HG02798 (cell line): Measurements from ENCODE around the gene SMARCA2.

Source experiments
- ATAC-seq: cut with Tn5 transposase; IDR thresholded peaks from one replicate; pipeline ENCODE4 v1.9.1; 2021; ENCODE audit warnings: mild to moderate bottlenecking; ENCODE audit not compliant: unreplicated experiment, poor library complexity

Gene SMARCA2

DNA sequence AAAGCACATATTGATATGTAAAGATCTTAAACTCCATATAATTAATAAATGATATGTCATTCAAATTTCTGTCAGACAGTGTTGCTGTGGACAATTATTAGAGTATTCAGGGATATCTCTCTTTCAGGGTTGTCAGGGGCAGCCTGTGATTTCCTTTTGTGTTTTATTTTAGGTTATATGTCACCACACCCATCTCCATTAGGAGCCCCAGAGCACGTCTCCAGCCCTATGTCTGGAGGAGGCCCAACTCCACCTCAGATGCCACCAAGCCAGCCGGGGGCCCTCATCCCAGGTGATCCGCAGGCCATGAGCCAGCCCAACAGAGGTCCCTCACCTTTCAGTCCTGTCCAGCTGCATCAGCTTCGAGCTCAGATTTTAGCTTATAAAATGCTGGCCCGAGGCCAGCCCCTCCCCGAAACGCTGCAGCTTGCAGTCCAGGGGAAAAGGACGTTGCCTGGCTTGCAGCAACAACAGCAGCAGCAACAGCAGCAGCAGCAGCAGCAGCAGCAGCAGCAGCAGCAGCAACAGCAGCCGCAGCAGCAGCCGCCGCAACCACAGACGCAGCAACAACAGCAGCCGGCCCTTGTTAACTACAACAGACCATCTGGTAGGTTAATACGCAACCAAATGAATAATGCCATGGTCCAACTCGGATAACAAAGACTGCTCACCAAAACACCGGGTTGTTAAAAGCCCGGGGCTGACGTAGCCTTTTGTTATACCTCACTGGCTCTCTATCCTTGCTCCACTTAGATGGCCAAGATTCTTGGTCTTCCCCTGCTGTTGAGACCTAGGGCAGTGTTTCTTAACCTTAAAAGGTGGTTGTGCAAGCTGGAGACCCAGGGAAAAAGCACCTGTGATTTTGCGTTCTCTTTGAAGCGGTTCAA lies 24.4 kb downstream of the SMARCA2 start:
- ATAC-seq = no peak

DNA sequence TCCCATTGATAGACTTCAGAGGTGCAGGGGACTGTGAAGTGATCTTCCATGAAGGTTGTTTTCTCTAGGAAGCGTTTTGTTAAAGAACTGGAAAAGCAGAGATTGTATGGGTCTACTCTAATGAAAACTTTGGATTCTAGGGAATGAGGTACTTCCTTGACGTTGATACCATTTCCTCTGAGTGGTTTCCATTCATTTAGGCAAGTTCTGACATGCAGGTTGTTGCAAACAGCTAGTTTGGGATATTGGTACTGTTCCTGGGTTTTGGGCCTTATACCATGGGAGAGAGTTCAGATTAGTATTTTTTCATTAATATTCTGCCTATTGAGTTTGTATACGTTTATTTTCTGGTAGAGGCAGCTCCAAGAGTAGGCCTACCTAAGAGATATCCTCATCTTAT lies 25.7 kb downstream of the SMARCA2 start:
- no peak for ATAC-seq

GRCh38 chr9:2041736-2042135 lies 26.6 kb downstream of the SMARCA2 start:
- ATAC-seq = no peak

- ATAC-seq = peak; percentile 32
Observed at GRCh38 chr9:2043243-2043642, 28.1 kb downstream of the SMARCA2 start.

DNA sequence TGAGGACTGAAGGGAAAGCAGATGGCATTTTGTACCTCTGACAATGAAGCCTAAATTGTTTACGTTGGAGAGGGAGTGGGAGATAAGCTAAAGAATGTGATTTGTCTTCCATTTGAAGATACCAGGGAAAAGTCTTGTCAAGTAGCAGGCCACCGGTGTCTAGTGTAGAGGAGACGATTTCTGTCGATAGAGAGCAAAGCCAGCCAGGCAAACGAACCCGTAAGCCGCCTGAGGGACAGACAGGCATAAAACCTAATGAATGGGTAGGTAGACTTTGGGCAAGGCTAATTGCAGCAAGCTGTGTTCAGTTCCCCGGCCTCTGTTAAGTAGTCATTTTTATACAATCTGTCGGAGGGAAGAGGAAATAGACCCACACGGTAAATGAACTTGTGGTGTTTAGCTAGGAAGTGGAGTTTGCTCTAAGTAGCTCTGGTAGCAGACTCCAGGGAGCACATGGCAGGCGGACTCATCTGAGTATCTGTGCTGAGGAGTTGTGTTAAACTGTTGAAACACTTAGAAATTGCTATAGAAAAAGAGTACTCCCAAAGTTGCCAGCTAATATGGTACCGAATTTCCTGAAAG lies 28.8 kb downstream of the SMARCA2 start:
- peak; percentile 50 for ATAC-seq

- no peak for ATAC-seq
Observed at GRCh38 chr9:2047144-2047671, 32.1 kb downstream of the SMARCA2 start.

- ATAC-seq = no peak
Observed at GRCh38 chr9:2047916-2048315, 32.8 kb downstream of the SMARCA2 start.

GRCh38 chr9:2050236-2050635 lies 35.1 kb downstream of the SMARCA2 start:
- no peak for ATAC-seq

DNA sequence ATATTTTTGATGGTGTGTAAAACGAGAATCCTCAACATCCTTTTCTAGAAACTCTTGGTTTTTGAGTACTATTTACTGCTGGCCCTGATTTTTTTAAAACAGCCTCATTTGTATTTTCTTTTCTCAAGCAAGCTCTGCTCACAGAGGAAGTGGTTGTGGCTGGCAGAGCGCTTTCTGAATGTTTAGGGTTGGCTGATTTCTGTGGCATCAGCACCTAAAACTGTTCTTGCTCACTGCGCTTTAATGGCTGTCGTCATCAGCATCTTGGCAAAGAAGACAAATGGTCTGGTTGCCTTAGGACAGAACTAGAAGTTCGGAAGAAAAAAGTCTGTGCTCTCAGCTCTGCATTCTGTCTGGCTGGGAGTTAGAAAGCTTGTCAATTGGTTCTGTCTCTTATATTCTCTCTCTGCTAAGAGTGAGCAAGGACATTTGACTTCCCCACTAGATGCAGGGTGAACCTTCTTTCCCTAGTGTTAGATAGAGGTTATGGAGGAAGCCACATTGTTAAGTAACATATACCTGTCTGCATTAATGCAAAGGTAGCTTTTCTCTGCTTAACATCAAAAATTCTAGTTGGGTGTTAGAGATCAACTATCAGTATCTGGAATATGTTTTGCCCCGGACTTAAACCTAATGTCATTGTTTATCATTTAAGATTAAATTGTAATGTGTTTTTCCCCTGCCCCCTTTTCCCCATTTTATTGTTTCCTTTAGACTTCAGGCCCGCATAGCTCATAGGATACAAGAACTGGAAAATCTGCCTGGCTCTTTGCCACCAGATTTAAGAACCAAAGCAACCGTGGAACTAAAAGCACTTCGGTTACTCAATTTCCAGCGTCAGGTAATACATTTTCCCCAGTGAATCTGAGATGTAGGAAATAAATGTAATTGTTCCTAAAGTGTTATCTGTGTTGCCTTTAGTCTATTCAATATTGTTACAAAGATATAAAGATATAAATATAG lies 39.0 kb downstream of the SMARCA2 start:
- ATAC-seq = peak; percentile 96

DNA sequence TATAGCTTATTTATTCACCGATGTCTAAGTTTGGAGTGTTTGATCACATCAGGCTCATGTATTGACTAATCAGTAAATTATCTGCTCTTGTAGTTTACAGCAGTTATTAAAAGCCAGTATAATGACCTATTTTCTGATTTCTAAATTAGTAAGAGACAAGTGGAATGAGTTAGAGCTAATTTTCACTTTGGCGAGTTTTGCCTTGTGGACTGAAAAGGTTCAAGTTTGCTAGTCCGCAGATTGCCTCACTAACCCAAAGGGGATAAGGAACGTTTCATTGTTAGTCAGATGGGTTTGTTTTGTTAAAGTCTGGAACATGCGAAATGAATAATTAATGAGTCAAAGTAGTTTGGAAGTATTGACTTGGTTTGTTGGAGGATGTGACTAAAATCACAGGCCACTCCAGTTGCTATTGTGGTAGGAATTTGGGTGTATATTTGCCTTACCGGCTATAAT lies 40.1 kb downstream of the SMARCA2 start:
- peak; percentile 31 for ATAC-seq

- ATAC-seq = no peak
Observed at GRCh38 chr9:2059274-2059929, 44.3 kb downstream of the SMARCA2 start.

DNA sequence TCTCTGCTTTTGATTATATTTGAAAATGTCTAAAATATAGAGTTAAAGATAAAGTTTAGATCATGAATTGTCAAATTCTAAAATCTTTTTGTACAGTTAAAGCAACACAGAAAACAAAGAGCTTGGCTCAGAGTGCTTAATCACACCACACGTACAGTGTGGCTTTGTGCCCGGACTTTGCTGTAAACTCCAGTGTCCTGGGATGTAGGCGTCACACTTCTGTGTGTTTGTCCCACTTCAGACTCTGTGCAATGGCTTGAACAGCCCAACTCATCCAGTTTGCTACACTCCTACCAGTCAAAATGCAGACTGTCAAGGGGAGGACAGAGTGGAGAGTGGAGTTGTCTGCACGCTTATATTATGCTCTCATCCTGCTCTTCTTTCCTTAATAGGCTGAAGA lies 45.3 kb downstream of the SMARCA2 start:
- ATAC-seq = no peak

DNA sequence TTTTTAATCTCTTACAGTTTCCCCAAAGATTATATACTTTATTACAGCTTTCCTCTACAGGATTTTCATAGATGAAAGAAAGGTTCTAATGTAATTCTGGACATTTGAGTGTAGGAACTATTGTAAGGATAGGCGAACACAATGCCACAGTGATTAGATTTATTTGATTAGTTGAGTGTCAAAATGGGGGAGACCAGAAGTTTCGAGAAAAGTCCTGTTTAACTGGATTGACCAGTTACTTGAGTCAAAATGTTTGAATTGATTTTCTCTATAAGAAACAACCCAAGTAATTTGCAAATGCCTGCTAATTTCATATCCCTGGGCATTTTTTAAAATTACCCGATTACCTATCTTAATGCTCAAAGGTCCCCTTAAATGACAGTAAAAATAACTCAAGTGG lies 50.6 kb downstream of the SMARCA2 start:
- no peak for ATAC-seq

DNA sequence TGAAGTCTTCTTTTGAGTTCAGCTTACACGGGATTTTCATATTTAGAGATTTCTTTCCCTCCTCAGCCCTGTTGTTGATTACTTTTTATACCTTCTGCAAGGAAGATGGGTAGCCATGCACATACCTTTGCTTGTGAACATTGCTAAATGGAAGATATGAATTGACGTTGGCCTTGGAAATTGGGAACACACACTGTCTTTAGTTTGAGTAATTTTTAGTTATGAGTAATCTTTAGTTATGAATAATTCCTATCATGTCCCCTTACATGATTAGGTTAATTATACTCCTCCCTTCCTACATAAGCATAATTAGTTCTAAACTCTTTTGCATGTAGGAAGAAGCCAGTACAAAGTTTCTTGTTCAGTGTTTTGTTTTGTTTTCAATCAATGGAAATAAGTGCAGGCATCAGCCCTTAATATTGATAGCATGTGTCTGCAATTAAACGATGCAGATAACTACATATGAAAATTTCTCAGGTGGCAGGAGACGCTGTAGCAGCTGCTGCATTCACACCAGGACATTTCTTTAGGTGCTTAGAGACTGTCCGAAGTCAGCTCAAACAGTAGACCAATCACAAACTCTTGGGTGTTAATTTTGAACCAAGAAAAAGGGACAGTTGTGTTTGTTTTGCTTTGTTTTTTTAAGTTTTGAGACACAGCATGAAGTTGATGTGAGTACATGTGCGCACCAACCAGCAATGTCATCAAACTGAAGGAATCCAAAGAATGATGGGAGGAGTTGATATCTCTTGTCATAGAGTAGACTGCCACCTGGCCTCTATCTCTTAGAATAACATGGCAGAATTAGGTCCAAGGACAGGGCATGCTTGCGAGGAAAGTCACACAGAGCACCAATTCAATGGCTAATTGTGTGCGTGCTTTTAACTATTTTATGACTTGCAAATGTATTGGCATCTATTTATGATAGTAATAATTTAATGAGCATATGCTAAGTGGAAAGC lies 51.4 kb downstream of the SMARCA2 start:
- ATAC-seq = no peak

GRCh38 chr9:2072752-2073405 lies 57.7 kb downstream of the SMARCA2 start:
- ATAC-seq = peak; percentile 67

- no peak for ATAC-seq
Observed at GRCh38 chr9:2082772-2083171, 67.6 kb downstream of the SMARCA2 start.

GRCh38 chr9:2083479-2083878 lies 68.3 kb downstream of the SMARCA2 start:
- no peak for ATAC-seq

GRCh38 chr9:2085716-2086115 lies 70.6 kb downstream of the SMARCA2 start:
- no peak for ATAC-seq
